NT2/D1 (cell line): ENCODE results near the gene SPEN.

Experiments used
- SUZ12 ChIP-seq: IDR thresholded peaks from 2 replicates; pipeline ENCODE4 v1.6.1; 2011; ENCODE audit not compliant: insufficient read length, insufficient read depth; ENCODE audit errors: extremely low read depth
- YY1 ChIP-seq: IDR thresholded peaks from 2 replicates; pipeline ENCODE4 v1.6.1; 2011; ENCODE audit not compliant: insufficient read length, insufficient read depth
- ZNF274 ChIP-seq: IDR thresholded peaks from 2 replicates; pipeline ENCODE4 v1.6.1; 2011; ENCODE audit warnings: mild to moderate bottlenecking, low read depth, low read length

- TF ChIP-seq ZNF274 = no peak
- TF ChIP-seq YY1 = no peak
- no peak for TF ChIP-seq SUZ12
Measured at GRCh38 chr1:15883326-15883725, 35.8 kb downstream of the SPEN start.
